Neuronal stem cell (in vitro differentiated cells): Measurements from ENCODE around the gene PCBD1.

Experiments
- DNase-seq: peaks from one replicate; pipeline ENCODE4 v3.0.0-alpha.2; 2013; ENCODE audit warnings: low spot score
- H2AFZ ChIP-seq: one replicate; pipeline ENCODE4 v1.6.1; 2013; ENCODE audit warnings: mild to moderate bottlenecking, low read length, inconsistent platforms
- H2AK5ac ChIP-seq: 2 replicates; pipeline ENCODE4 v1.6.1; 2013; ENCODE audit warnings: low read depth, mild to moderate bottlenecking, inconsistent platforms, low read length, moderate library complexity, mixed read lengths
- H2BK120ac ChIP-seq: 2 replicates; pipeline ENCODE4 v1.6.1; 2013; ENCODE audit warnings: low read depth, mild to moderate bottlenecking, inconsistent platforms, low read length, moderate library complexity, mixed read lengths
- H2BK12ac ChIP-seq: one replicate; pipeline ENCODE4 v1.6.1; 2013; ENCODE audit warnings: low read length, inconsistent platforms
- H2BK15ac ChIP-seq: 2 replicates; pipeline ENCODE4 v1.6.1; 2013; ENCODE audit warnings: mild to moderate bottlenecking, low read length, inconsistent platforms, mixed read lengths
- H2BK5ac ChIP-seq: one replicate; pipeline ENCODE4 v1.6.1; 2013; ENCODE audit warnings: inconsistent platforms, mild to moderate bottlenecking, low read length, moderate library complexity
- H3K14ac ChIP-seq: one replicate; pipeline ENCODE4 v1.6.1; 2013; ENCODE audit warnings: low read length, inconsistent platforms
- H3K18ac ChIP-seq: 2 replicates; pipeline ENCODE4 v1.6.1; 2013; ENCODE audit warnings: low read length, inconsistent platforms
- H3K23ac ChIP-seq: 2 replicates; pipeline ENCODE4 v1.6.1; 2013; ENCODE audit warnings: low read depth, mild to moderate bottlenecking, mixed read lengths, low read length, inconsistent platforms; ENCODE audit not compliant: poor library complexity
- H3K27ac ChIP-seq: replicated peaks from 3 replicates; pipeline ENCODE4 v1.5.1; 2013; ENCODE audit warnings: low read length, inconsistent platforms
- H3K27me3 ChIP-seq, 3 experiments: 2 replicates each; pipeline ENCODE4 v1.6.1; 2013; ENCODE audit warnings: low read length in 3 of 3, mild to moderate bottlenecking in 2 of 3, inconsistent platforms in 1 of 3, low read depth in 1 of 3, mixed read lengths in 1 of 3, moderate library complexity in 1 of 3; ENCODE audit not compliant: control insufficient read depth in 3 of 3, insufficient read depth in 3 of 3
- H3K36me3 ChIP-seq, 2 donors: replicated peaks in 1 of 2; 2 replicates each; pipeline ENCODE4 v1.6.1; 2013; ENCODE audit warnings: low read length in 2 of 2; ENCODE audit not compliant: control insufficient read depth in 2 of 2, insufficient read depth in 2 of 2
- H3K4ac ChIP-seq: 2 replicates; pipeline ENCODE4 v1.6.1; 2013; ENCODE audit warnings: inconsistent platforms, mild to moderate bottlenecking, low read length, moderate library complexity
- H3K4me1 ChIP-seq, 2 donors: 1 replicate in 1 of 2; 2 replicates in 1 of 2; pipeline ENCODE4 v1.6.1; 2013; ENCODE audit warnings: low read length in 2 of 2, low read depth in 1 of 2; ENCODE audit not compliant: control insufficient read depth in 2 of 2, insufficient read depth in 1 of 2
- H3K4me2 ChIP-seq: one replicate; pipeline ENCODE4 v1.6.1; 2013; ENCODE audit warnings: mild to moderate bottlenecking, low read length, inconsistent platforms; ENCODE audit not compliant: insufficient read depth, poor library complexity, severe bottlenecking
- H3K4me3 ChIP-seq, 2 donors: 2 replicates each; pipeline ENCODE4 v1.5.1; 2013; ENCODE audit warnings: low read length in 2 of 2, mild to moderate bottlenecking in 2 of 2, inconsistent platforms in 1 of 2, moderate library complexity in 1 of 2
- H3K79me1 ChIP-seq: one replicate; pipeline ENCODE4 v1.6.1; 2013; ENCODE audit warnings: low read depth, mild to moderate bottlenecking, inconsistent platforms, low read length, moderate library complexity
- H3K9ac ChIP-seq: one replicate; pipeline ENCODE4 v1.6.1; 2013; ENCODE audit warnings: mild to moderate bottlenecking, low read depth, low read length, inconsistent platforms; ENCODE audit not compliant: poor library complexity
- H3K9me3 ChIP-seq, 2 donors: replicated peaks in 1 of 2; 2 replicates each; pipeline versions ENCODE3 to v1.6.1; 2013; ENCODE audit warnings: low read length in 2 of 2, mild to moderate bottlenecking in 2 of 2, inconsistent platforms in 1 of 2, low read depth in 1 of 2, mixed read lengths in 1 of 2, moderate library complexity in 1 of 2; ENCODE audit not compliant: control insufficient read depth in 2 of 2, insufficient read depth in 1 of 2
- H4K8ac ChIP-seq: one replicate; pipeline ENCODE4 v1.6.1; 2013; ENCODE audit warnings: low read depth, mild to moderate bottlenecking, inconsistent platforms, low read length, moderate library complexity
- H4K91ac ChIP-seq: one replicate; pipeline ENCODE4 v1.6.1; 2013; ENCODE audit warnings: low read length, low read depth, mild to moderate bottlenecking, inconsistent platforms; ENCODE audit not compliant: poor library complexity
- WGBS, 2 donors: extraction: QIAGEN DNeasy Blood & Tissue Kit; methylation state at CpG; one replicate each; pipeline ENCODE4 v1.1.7; 2013; ENCODE audit warnings: missing lambda C conversion rate in 2 of 2, mixed read lengths in 1 of 2; ENCODE audit not compliant: insufficient read length in 2 of 2, insufficient replicate concordance in 1 of 2; ENCODE audit errors: extremely low coverage in 2 of 2; 5-methylcytosine and 5-hydroxymethylcytosine counted together

PCBD1 gene

GRCh38 chr10:70908406-70909296, 20.3 kb upstream of the PCBD1 start:
- H3K4me2 ChIP-seq: no peak overlapping the region
- H3K4me3 ChIP-seq: no peak overlapping the region
- no peak overlapping the region for H3K4ac ChIP-seq
- no peak overlapping the region for H2BK5ac ChIP-seq
- no peak overlapping the region for H2BK12ac ChIP-seq
- H2AFZ ChIP-seq: no peak overlapping the region
- H3K79me1 ChIP-seq: no peaks in the 10 kb centered on the region
- no peak overlapping the region for H4K8ac ChIP-seq
- 100% methylated on average over 1 of the region's 12 CpGs; no CpG with 5 or more reads in 1 of the 2 donors for WGBS, 2 donors
- no peak overlapping the region for H2AK5ac ChIP-seq
- H3K9me3 ChIP-seq: no peaks in the 10 kb centered on the region
- H2BK15ac ChIP-seq: no peak overlapping the region
- H3K27ac ChIP-seq: no peak overlapping the region
- no peak overlapping the region for H3K23ac ChIP-seq
- peaks cover 0 to 4% of the 10 kb centered on the region in 2 donors for H3K4me1 ChIP-seq
- no peak for DNase-seq
- no peak overlapping the region for H3K14ac ChIP-seq
- H3K18ac ChIP-seq: no peak overlapping the region
- H4K91ac ChIP-seq: no peak overlapping the region
- peaks cover 0 to 39% (median 0%) of the 10 kb centered on the region in 3 experiments for H3K27me3 ChIP-seq
- H2BK120ac ChIP-seq: no peak overlapping the region
- no peak overlapping the region for H3K9ac ChIP-seq
- H3K36me3 ChIP-seq: no peaks in the 10 kb centered on the region

GRCh38 chr10:70907637-70908405, 19.5 kb upstream of the PCBD1 start:
- no peak overlapping the region for H3K4me2 ChIP-seq
- H2BK15ac ChIP-seq: no peak overlapping the region
- no CpG with 5 or more reads among the region's 16 CpGs for WGBS, 2 donors
- H3K14ac ChIP-seq: no peak overlapping the region
- H3K4me3 ChIP-seq: no peak overlapping the region
- no peak overlapping the region for H4K8ac ChIP-seq
- no peak overlapping the region for H3K23ac ChIP-seq
- no peak overlapping the region for H3K4ac ChIP-seq
- H2AK5ac ChIP-seq: peak overlapping the region; percentile 22
- H2BK120ac ChIP-seq: no peak overlapping the region
- H2BK5ac ChIP-seq: peak overlapping the region; percentile 10
- no peak overlapping the region for H3K9ac ChIP-seq
- H3K27ac ChIP-seq: no peak overlapping the region
- H3K4me1 ChIP-seq: peaks cover 0 to 4% of the 10 kb centered on the region in 2 donors
- no peaks in the 10 kb centered on the region for H3K79me1 ChIP-seq
- H2AFZ ChIP-seq: no peak overlapping the region
- H3K18ac ChIP-seq: peak overlapping the region; percentile 42
- no peaks in the 10 kb centered on the region for H3K9me3 ChIP-seq
- H3K36me3 ChIP-seq: no peaks in the 10 kb centered on the region
- no peak for DNase-seq
- H4K91ac ChIP-seq: no peak overlapping the region
- peaks cover 0 to 33% (median 0%) of the 10 kb centered on the region in 3 experiments for H3K27me3 ChIP-seq
- H2BK12ac ChIP-seq: no peak overlapping the region

- no peak for DNase-seq
- H2BK12ac ChIP-seq: no peak overlapping the region
- peak overlapping the region; percentile 42 for H3K18ac ChIP-seq
- H3K4ac ChIP-seq: no peak overlapping the region
- no peak overlapping the region for H3K23ac ChIP-seq
- H2BK15ac ChIP-seq: no peak overlapping the region
- no CpG with 5 or more reads among the region's 15 CpGs for WGBS, 2 donors
- no peak overlapping the region for H3K14ac ChIP-seq
- H3K27me3 ChIP-seq: peaks cover 0 to 33% (median 0%) of the 10 kb centered on the region in 3 experiments
- H3K27ac ChIP-seq: no peak overlapping the region
- peak overlapping the region; percentile 22 for H2AK5ac ChIP-seq
- no peak overlapping the region for H3K4me3 ChIP-seq
- no peak overlapping the region for H3K9ac ChIP-seq
- peak overlapping the region; percentile 10 for H2BK5ac ChIP-seq
- no peaks in the 10 kb centered on the region for H3K79me1 ChIP-seq
- H3K4me2 ChIP-seq: no peak overlapping the region
- no peak overlapping the region for H4K91ac ChIP-seq
- no peak overlapping the region for H2BK120ac ChIP-seq
- H2AFZ ChIP-seq: no peak overlapping the region
- H4K8ac ChIP-seq: no peak overlapping the region
- H3K36me3 ChIP-seq: no peaks in the 10 kb centered on the region
- H3K4me1 ChIP-seq: peaks cover 0 to 4% of the 10 kb centered on the region in 2 donors
- no peaks in the 10 kb centered on the region for H3K9me3 ChIP-seq
Observed at GRCh38 chr10:70906953-70907636, 18.7 kb upstream of the PCBD1 start.
